Esophagus squamous epithelium (tissue), 5 donors: ENCODE results near the gene MCM9. TPM values are rescaled to one million over a fixed set of nuclear protein-coding genes. Genes with fewer than 3 reads are reported as not detected.

Source experiments
- DNase-seq: peaks from one replicate; lab custom pipeline; 2025; lab: John Stamatoyannopoulos, UW
- H3K27ac ChIP-seq, 4 donors: fragments of 200-600 bp; sonication (generic); one replicate each; pipeline ENCODE4 v1.5.1; 2016 to 2019; ENCODE audit warnings: mild to moderate bottlenecking in 1 of 4
- H3K27me3 ChIP-seq, 4 donors: fragments of 200-600 bp; sonication (generic); 1 replicate in 3 of 4; 2 replicates in 1 of 4; pipeline versions ENCODE4 v1.5.1 to v1.6.0; 2017 to 2021; ENCODE audit warnings: antibody characterized with exemption in 1 of 4
- H3K36me3 ChIP-seq, 3 donors: fragments of 200-600 bp; sonication (generic); one replicate each; pipeline ENCODE4 v1.5.1; 2016 to 2019
- H3K4me1 ChIP-seq, 3 donors: fragments of 200-600 bp; sonication (generic); one replicate each; pipeline ENCODE4 v1.5.1; 2017 to 2019
- H3K4me3 ChIP-seq, 4 donors: fragments of 200-600 bp; sonication (generic); 1 replicate in 3 of 4; 2 replicates in 1 of 4; pipeline ENCODE4 v1.5.1; 2016 to 2019; ENCODE audit warnings: mild to moderate bottlenecking in 2 of 4, moderate library complexity in 1 of 4
- H3K9me3 ChIP-seq, 3 donors: fragments of 200-600 bp; sonication (generic); one replicate each; pipeline ENCODE4 v1.5.1; 2016 to 2019
- CTCF ChIP-seq, 6 experiments: fragments of 450-650 bp in 4 of 6; fragments of 200-600 bp in 2 of 6; sonication (generic) in 2 of 6; IDR thresholded peaks; one replicate each; pipeline ENCODE4 v1.5.1; 2016 to 2019; ENCODE audit warnings: antibody characterized with exemption in 6 of 6, mild to moderate bottlenecking in 4 of 6, moderate library complexity in 4 of 6
- POLR2A ChIP-seq, 4 donors: fragments of 450-650 bp; IDR thresholded peaks; one replicate each; pipeline ENCODE4 v1.6.1; 2017; ENCODE audit warnings: antibody characterized with exemption in 4 of 4, mild to moderate bottlenecking in 4 of 4, moderate library complexity in 3 of 4
- WGBS, 2 donors: methylation state at CpG; one replicate each; pipeline ENCODE4 v1.1.5; 2018; 5-methylcytosine and 5-hydroxymethylcytosine counted together
- intact Hi-C: fragments of 100-400 bp; cut with DNase I; formaldehyde crosslinking; loops from one replicate; pipeline ENCODE4 v1.15.0; 2022
- total RNA-seq, 4 donors: library from RNA; depleted of rRNA; stranded (reverse); fragments of >200 nt; gene quantifications; one replicate each; pipeline ENCODE4 v1.1.0, GENCODE V29; 2016
- donor health status: DM: yes; HTN: yes; CAD: no.

MCM9 gene
- total RNA-seq, 4 donors from 2014 or later: 11.1 to 22.3 (median 15.1) TPM

- Histone ChIP-seq H3K4me3 (no peak overlapping the region), H3K27ac (no peak overlapping the region), H3K4me1 (no peaks in the 10 kb centered on the region), H3K27me3 (no peaks in the 10 kb centered on the region), H3K9me3 (no peaks in the 10 kb centered on the region), H3K36me3 (peaks cover 0 to 93% (median 13%) of the 10 kb centered on the region in 3 donors)
- WGBS, 2 donors: 100% methylated on average over 1 of the region's 1 CpG
- TF ChIP-seq CTCF (IDR thresholded peaks at IDR 0.05) (no peak), POLR2A (IDR thresholded peaks at IDR 0.05) (no peak)
- no peak for DNase-seq
- intact Hi-C loops: no loop called here
Measured at GRCh38 chr6:118921084-118921483, 13.9 kb downstream of the MCM9 start.

- no peaks in the 10 kb centered on the region for H3K4me1 ChIP-seq
- no peak for DNase-seq
- TF ChIP-seq POLR2A (IDR thresholded peaks at IDR 0.05) (no peak), CTCF (IDR thresholded peaks at IDR 0.05) (no peak)
- no peak overlapping the region for H3K27ac ChIP-seq
- H3K27me3 ChIP-seq: no peaks in the 10 kb centered on the region
- peaks cover 4 to 95% (median 7%) of the 10 kb centered on the region in 3 donors for H3K36me3 ChIP-seq
- WGBS, 2 donors: 79 to 90% methylated on average over 2 of the region's 2 CpGs
- no peaks in the 10 kb centered on the region for H3K9me3 ChIP-seq
- intact Hi-C loops: no loop called here
- H3K4me3 ChIP-seq: no peak overlapping the region
Measured at GRCh38 chr6:118918329-118918725, 16.6 kb downstream of the MCM9 start.

- H3K27me3 ChIP-seq: no peaks in the 10 kb centered on the region
- intact Hi-C loops: no loop called here
- WGBS, 2 donors: 90 to 94% methylated on average over 5 of the region's 5 CpGs
- TF ChIP-seq POLR2A (IDR thresholded peaks at IDR 0.05) (no peak), CTCF (IDR thresholded peaks at IDR 0.05) (no peak)
- no peak overlapping the region for H3K27ac ChIP-seq
- no peak overlapping the region for H3K4me3 ChIP-seq
- H3K36me3 ChIP-seq: peaks cover 3 to 95% (median 4%) of the 10 kb centered on the region in 3 donors
- H3K9me3 ChIP-seq: no peaks in the 10 kb centered on the region
- no peak for DNase-seq
- no peaks in the 10 kb centered on the region for H3K4me1 ChIP-seq
Measured at GRCh38 chr6:118917546-118918328, 17.2 kb downstream of the MCM9 start.

- Histone ChIP-seq H3K4me1 (no peaks in the 10 kb centered on the region), H3K27me3 (no peaks in the 10 kb centered on the region), H3K9me3 (no peaks in the 10 kb centered on the region), H3K4me3 (no peak overlapping the region), H3K27ac (no peak overlapping the region), H3K36me3 (peaks cover 4 to 95% (median 18%) of the 10 kb centered on the region in 3 donors)
- DNase-seq: no peak
- intact Hi-C loops: no loop called here
- TF ChIP-seq POLR2A (IDR thresholded peaks at IDR 0.05) (no peak), CTCF (IDR thresholded peaks at IDR 0.05) (no peak)
Measured at GRCh38 chr6:118914598-118914997, 20.4 kb downstream of the MCM9 start.

GRCh38 chr6:118913161-118913560 lies 21.8 kb downstream of the MCM9 start:
- no peak overlapping the region for H3K27ac ChIP-seq

More at GRCh38 chr6:118913161-118913560, 21.8 kb downstream of the MCM9 start:
- Histone ChIP-seq H3K9me3 (no peaks in the 10 kb centered on the region), H3K4me3 (no peak overlapping the region), H3K36me3 (peaks cover 4 to 96% (median 20%) of the 10 kb centered on the region in 3 donors), H3K4me1 (no peaks in the 10 kb centered on the region), H3K27me3 (no peaks in the 10 kb centered on the region)
- intact Hi-C loops: no loop called here
- TF ChIP-seq POLR2A (IDR thresholded peaks at IDR 0.05): no peak
- TF ChIP-seq CTCF (IDR thresholded peaks at IDR 0.05): no peak
- 70 to 85% methylated on average over 2 of the region's 2 CpGs for WGBS, 2 donors
- no peak for DNase-seq
